ENCODE measurements around the gene REV1.

GRCh38 chr2:99386011-99386410, 103.8 kb downstream of the REV1 start:
- TF ChIP-seq ZFP30 (CRISPR knock-in tag; IDR thresholded peaks at IDR 0.05) (no peak), CREB5 (CRISPR knock-in tag; IDR thresholded peaks at IDR 0.05; ENCODE audit: low read depth) (no peak), OSR1 (CRISPR knock-in tag; IDR thresholded peaks at IDR 0.05) (no peak), PPARA (CRISPR knock-in tag; IDR thresholded peaks at IDR 0.05; ENCODE audit: borderline replicate concordance) (no peak), TCF4 (CRISPR knock-in tag; IDR thresholded peaks at IDR 0.05; ENCODE audit: borderline replicate concordance) (no peak), RARB (CRISPR knock-in tag; IDR thresholded peaks at IDR 0.05) (no peak), SNAI2 (CRISPR knock-in tag; IDR thresholded peaks at IDR 0.05) (no peak), TSHZ2 (CRISPR knock-in tag; IDR thresholded peaks at IDR 0.05) (no peak)
